ENCODE data around the gene AHDC1.

Gene AHDC1

DNA sequence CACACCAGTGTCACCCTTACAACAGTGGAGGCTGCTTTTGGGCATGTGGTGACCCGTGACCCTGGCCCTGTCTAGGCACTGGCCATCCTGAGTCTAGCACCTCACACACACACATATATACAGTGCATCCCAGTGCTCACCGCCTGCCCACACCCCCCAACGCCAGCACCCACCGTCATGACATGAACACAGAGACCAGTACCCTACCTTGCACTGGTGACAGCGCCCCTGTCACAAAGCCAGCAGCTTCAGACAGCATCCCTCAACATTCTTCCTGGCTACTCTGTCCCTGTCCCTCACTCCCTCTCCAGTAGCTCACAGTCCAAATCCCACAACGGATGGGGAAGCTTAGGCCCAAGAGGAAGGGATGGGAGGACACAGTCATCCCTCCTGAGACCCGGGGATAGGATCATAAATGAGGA lies 27.1 kb downstream of the AHDC1 start:
- DNase-seq = no peak

DNA sequence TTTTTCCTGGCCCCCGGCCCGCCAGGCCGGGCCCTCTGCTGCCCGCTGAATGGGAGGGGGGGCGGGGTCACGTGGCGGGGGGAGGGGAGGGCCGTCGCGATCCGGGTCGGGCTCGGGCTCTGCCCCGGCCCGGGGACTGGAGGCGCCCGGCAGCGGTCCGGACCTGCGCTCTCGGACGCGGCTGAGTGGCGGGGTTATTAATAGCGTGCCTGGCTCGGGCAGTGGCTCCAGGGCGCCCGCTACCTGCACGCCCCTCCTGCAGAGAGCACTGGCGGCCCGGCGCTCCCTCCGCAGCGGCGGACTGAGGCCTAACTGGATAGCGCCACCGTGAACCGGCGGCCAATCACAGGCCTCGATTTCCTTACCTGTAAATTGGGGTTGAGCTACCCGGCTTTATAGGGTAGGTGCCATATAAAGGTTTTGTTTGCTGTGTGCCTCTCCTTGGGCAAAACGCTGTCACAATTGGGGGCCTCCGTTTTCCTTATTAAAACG lies 28.1 kb downstream of the AHDC1 start:
- DNase-seq = no peak

DNA sequence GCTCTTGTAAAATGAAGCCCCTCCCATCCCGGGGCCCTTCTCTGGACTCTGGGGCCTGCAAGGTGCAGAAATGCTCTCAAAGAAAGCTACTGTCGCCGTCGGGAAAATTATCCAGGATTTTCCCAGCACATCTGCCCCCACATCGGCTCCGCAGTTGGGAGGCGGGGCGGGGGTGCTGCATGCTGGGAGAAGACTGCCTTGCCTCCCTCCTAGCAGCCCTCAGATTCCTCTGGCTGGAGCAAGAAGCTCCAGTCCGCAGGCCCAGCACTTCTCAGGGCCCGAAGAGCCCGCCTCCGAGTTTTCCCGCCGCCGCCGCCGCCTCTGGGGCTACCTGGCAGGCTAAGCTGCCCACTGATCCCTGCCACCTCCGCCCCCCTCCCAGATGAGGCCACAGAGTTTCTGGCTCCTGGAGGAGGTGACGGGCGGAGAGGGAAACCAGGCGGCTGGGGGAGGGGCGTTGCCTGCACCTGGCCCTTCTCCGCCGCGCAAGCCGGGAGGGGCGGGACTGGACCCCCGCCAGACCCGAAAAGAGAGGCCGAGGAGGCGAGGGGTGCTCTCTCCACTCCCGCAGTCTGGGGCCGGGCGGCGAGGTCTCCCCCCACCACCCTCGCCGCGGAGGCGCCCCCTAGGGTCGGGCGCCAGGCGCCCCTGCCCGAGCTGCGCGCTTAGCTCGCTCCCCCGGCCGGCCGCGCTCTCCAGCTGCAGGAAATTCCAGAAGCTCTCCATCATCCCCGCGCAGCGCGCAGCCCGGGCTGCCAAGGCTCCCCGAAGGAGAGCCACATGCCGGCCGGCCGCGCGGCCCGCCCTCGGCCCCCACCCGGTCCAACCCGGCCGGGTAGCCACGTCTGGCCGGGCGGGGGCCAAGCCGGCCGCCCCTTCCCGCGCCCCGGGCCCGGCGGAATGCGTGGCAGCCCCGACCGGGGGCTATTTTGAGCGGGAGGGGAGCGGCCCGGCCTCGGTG lies 28.8 kb downstream of the AHDC1 start:
- no peak for DNase-seq

DNA sequence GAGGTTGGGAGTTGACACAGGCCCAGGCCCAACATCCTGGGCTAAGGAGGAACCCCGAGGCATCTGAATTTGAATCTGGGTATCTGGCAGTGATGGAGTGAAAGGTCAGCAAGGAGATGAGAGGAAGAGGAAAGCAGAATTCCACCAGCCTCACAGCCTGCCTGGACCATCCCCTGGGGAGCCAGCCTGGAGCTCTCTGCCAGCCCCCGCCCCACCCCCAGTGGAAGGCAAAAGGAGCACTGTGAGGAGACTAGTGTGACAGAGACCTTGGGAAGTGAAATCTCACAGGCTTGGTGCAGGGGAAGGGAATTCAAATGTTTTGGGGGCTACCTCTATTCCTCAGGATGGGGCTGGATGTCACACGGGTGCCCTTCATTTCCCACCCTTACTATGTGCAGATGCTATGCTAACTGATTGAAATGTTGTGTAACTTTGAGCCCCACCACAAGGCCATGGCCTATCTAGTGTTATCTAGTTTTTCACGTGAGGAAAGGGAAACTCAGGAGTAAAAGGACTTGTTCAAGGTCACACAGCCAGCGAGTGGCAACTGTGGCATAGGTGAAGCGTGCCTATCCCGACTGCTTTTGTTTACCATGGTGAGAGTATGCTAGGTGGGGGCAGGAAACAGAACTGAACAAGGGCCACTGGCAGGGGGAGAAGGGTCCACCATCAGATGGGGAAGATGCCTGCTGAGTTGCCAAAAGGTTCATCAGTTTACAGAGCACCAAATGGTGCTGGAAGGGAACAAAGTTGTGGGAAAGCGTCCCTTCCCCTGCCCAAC lies 29.8 kb downstream of the AHDC1 start:
- no peak for DNase-seq

DNA sequence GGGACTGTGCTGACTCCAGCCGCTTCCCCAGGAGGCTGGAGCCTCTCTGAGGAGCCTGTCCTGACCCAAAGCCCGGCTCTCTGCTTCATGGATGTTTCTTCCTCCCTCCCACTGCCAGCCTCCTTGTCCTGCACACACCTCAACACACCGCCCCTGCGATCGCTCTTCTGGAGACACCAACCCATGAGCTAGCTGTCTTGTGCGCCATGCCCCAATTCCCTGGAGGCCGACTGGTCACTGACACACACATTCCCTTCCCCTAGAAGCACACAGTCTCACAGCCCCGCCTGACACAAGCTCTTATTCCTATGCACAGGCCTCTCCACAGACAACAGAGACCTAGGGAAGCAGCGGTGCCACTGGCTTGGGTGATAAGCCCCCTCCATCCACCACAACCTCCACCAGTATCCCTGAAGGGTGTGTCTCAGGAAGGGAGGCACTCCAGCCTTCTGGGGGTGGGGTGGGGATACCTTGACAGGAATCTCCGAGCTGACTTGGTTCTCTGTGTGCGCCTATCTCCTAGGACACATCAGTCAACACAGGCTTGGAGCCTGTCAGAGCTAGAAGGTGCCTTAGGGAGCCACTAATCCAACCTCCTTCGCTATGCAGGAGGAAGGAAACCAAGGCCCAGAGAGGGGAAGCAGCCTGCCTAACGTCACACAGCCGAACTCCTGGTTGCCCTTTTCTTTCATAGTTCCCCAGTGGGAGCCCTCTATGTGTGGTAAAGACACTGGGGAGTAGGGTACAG lies 31.1 kb downstream of the AHDC1 start:
- no peak for DNase-seq

DNA sequence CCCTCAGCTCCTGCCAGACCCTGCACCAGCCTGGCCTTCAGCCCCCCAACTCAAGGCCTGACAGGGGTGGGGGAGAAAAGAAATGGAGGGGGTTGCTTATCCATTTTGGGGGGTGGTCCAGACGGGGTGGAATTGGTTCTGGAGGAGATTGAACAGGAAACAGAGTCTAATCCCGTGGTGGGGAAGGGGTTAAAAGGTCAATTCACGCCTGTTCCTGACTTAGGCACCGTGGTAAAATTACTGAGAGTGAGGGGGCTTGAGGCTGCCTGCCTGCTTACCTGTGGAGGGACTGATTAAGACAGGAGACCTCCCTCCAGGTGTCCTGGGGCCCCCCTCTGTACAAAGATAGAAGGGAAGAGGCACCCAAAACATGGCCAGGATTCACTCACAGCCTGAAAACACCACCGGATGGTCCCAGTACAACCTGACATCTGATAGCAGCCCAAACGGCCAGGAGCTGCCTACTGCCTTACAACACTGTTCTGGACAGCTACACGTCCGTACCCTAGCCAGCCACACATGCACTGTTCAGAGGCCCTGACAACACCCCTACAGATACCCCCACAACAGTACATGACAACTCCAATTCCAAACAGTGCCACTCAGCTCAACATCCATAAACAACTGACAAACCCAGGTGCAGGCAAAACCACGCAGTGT lies 31.8 kb downstream of the AHDC1 start:
- no peak for DNase-seq

DNA sequence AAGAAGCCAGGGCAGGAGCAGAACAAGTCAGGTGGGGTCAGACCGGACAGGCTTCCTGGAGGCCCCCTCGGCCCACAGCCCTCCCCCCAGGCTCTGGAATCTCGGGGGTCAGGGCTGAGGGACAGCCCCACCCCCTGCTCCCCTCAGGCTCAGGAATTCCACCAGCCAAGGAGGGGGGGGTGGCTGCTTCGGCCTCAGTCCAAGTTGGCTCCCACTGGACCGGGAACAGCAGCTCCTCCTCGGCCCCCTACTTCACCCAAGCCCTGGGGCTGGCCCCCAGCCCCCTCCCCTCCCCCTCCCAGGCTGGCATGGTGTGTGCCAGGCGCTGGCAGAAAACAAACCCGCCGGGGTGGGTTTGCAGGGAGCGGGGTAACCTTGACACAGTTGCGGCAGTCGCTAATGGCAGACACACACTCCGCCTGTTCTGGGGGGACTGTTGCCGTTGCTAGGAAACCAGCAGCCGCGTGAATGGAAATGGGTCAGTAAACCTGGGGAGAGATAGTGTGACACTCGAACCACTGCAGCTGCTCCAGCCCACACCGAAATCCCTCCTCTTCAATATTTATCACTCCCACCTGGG lies 32.4 kb downstream of the AHDC1 start:
- no peak for DNase-seq

DNA sequence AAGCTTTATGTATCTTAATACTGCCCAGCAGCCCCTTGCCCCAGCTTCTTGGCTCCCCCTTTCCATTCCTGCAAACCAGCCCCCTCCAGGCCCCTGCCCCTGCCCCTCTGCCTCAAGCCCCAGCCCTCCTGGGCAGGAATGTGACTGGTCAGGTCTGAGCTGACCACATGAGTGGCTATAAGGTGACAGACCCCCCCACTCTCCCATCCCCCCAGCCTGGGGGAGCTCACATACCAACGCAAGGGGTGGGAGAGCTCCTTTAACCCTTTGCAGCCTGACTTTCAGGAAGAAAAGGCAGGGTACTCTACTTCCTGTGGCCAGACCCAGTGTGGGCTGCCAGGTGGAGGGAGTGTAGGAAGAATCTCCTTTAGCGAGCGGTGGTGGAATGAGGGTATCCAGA lies 33.2 kb downstream of the AHDC1 start:
- no peak for DNase-seq

DNA sequence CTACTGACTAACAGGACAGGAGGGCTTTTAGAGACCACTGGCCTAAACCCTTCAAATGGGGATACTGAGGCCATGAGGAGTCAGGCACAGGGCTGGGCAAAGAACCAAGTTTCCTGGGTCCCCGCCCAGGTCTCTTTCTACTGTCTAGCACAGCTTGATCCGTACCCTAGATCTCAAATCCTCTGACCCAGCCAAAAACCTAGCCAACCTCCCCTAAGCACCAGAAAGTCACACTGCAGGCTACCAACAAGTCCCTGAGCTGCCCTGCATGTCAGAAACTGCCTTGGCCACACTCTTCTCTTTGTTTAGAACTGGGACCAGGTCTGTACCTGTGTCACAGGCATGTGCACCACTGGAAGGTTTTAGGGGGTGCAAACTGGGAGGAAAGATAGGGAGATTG lies 33.6 kb downstream of the AHDC1 start:
- no peak for DNase-seq

DNA sequence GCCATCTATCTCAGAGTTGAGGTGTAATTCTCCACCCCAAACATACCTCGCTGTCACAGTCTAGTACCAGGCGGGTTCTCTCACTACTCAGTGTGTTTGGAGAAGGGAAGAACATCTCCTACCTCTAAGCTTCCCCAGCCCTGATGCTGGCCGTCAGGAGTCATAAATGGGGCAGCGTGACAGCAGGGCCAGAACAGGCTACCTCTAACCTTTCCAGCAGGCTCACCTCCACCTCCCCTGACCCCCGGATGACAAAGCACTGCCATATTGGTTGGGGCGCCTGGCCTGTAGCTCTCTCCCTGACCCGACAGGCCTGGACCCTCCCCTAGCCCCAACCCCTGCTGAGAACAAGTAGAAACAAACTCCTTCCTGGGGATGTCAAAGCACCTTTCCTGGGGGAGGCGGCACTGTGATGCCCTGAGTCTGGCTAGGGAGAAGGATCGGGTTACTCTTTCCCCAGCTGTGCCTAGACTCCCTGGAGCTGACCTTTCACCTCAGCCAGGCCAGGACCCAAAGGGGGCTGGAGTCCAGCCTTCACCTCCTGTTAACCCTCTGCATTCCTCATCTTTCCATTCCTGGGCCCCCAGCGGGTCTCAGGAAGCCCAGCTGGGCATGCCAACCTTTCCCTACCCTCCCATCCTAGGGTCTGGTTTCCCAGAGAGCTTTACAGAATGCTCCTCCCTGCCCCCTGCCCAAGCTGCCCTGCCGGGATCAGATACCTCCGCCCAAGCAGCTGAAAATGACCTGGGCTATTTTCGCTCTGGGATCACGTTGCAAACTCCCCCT lies 34.2 kb downstream of the AHDC1 start:
- DNase-seq = no peak

DNA sequence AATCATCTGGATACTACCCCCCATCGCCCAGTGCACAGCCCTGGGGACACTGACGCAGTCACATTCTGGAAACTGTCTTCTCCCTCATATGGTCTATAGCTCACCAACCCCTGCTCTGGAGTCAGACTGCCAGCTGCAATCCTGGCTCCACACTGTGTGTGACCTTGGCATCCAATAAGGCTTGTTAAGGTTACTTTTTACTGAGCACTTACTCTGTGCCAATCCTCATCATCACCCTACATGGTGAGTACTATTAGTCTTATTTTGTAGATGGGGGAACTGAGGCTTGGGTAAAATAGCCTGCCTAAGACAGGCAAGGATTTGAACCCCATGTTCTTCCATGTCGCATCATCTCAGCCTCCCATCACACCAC lies 34.9 kb downstream of the AHDC1 start:
- DNase-seq = no peak

DNA sequence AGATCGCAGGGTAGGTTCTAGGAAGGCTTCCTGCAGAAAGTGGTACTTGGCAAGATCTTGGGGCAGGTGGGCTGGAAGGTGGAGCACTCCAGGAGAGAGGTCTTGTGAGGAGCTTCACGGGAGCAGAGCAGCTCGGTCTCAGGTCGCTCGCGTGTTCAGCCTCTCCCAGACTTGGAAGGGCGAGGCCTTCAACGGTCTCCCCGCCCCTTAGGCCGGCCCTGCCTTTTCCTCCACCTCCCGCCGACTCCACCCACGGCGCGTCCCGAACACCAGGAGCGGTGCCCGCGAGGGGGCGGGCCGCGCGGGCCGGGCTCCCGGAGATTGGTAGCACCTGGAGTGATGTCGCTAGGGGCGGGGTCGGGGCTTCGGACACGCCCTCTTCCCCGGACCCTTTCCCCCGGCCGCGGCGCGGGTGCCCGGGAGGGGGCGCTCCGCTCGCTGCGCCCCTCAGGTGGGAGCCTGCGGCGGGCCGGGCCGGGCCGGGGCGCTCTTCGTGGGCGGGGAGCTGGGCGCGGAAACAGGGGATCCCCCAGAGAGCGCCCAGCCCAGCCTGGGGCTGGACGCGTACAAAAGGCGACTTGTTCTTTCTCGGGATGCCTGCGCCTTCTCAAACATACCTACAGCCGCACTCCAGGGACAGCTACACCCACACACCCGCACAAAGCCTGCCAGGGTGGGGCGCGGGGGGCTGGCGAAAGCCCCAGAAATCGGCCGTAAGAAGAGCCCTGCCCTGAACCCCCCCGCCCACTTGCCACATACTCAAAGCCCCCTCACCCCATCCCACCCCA lies 35.5 kb downstream of the AHDC1 start:
- DNase-seq = peak; percentile 89

DNA sequence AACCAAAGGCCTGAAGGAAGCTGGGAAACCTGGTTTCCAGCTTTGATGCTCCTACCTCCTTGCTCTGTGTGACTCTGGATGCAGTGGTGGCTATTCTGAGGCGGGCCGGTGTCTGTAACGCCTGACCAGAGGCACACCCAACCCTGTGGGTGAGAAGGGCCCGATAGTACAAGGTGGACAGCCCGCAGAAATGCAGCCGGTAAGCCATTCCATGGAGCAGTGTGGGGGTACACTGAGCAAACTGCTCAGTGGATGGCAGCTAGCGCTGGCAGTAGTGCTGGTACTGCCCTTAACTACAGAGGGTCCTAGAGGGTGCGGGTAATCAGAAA lies 36.0 kb downstream of the AHDC1 start:
- no peak for DNase-seq

DNA sequence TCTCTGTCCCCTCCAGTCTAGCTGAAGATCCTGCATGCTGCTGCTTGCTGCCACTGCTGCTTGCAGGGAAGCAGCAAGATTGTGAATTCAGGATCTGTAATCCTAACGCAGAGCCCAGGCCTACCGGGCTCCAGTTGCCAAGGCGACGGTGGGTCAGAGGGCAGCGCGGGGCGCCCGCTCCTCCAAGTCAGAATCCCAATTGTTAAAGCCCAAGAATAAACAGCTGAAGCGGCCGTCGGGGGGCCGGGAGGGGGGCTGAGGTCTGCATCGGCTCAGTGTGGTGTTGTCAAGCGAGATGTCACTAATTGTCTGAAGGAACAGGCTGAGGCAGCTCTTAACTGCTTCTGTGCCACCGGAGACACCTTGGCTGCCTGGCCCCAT lies 36.8 kb downstream of the AHDC1 start:
- DNase-seq = no peak

DNA sequence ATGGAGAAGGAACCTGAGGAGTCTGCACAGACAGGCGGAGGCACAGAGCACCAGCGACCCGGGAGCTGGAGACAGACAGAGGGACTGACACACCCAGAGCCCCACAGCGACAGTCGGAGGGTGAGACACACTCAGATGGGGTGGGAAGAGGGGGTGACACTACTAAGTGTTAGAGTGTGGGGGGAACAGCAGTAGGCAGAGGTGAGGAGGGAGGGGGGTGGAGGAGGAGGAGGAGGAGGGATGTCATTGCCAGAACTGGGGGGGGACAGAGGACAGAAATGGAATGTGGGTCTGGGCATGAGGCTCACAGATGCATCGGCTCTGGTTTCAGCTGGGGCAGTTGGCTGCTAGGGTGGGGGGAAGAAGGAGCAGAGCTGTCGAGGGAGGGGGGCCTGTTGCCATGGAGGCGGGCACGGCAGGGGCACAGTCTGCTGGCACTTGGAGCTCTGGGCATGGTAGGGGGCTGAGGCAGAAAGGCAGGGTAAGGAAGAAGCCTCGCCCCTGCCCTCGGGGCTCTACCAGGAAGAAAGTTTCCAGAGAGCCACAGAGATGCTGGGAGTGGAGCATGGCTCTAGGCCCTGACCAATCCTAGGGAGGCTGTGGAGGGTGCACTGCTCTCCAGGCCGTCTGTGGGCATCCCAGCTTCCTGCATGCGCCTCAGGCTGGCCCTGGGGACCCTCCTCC lies 37.3 kb downstream of the AHDC1 start:
- no peak for DNase-seq

DNA sequence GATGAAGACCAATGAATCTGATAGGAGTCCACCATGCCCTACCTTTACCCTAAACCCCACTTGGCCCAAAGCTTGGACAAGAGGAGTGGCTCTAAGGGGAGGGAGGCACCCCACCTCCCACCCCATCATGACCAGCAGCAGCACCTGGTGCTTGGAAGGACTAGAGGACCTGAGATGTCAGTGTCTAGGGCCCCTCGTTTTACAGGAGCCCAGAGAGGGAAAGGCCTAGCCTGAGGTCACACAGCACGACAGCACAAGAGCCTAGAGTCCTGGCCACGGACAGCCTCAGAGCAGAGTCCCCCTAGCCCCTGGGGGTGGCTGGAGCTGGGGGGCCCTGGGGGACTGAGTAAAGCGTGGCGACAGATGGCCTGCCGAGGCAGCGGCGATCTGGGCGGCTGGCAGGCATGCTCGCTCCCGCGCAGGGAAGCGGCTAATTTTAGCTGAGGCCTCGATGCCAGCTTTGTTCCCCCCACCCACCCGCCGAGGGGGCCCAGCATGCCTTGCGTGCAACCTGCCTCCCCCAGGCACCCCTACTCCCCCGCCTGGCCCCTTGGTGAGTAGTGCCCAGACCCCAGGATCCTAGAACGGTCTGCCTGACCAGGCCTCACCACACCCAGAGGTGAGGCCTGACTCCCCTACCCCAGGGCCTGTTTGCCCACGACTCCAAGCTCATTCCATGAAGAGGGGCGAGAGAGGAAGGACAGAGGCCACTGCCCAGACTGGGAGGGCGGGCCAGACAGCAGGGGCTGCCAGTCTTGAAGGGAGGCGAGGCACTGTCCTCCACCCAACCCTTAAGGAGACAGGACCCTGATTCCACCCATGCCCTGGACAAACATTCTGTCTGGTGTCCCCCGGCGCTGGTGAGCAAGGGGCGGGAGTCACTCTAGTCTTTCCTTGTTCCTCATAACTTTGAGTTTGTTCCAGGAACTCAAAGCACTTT lies 39.0 kb downstream of the AHDC1 start:
- DNase-seq = no peak

DNA sequence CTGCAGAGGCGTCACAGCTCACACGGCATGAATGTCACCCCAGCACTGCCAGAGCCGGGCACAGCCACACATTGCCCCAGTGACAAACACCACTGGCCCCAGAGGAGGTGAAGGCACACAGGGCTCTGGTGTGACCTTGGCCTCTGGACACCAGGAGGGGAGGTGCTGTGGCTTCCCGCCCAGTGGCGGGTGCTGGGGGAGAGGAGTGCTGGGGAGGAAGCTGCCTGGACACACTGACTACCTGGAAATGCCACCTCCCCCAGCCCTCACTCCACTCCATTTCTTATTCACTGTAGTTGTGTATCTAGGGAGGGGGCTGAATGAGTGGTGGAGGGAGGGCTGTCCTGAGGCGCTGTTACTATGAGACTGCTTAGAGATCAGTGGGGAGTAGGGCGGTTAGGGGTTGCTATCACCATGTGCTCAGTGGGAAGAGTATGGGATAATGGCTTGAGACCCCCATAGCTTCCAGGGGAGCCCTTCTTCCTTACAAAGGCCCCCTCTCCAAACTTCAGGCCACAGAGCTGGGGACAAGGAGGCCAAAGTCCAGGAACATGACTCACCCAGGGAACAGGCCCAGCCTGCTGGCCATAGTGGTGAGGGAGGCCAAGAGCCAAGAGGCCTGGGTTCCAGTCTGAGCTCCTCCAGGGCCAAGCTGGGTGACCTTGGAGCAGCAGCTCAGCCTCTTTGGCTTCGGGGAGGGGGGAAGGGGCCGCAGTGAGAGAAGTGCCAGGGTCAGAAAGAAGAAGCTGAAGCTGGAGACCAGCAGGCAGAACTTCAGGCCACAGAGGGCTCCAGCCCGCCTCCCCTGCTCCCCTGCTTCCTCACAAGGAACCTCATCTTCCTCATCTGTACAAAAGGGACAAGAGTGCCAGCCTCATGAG lies 40.1 kb downstream of the AHDC1 start:
- no peak for DNase-seq

DNA sequence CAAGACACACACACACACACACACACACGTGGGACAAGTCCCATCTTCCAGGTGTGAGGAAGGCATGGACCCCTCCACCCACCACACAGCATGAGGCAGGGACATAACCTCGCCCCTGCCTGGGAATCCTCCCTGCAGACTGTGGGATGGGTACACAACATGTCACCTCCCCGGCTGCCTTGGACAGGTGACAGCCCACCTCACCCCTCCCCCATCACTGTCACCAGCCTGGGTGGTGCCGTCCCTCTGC lies 40.7 kb downstream of the AHDC1 start:
- no peak for DNase-seq
